Measurements from ENCODE around the gene TBC1D5. TPM values are rescaled to one million over a fixed set of nuclear protein-coding genes. Genes with fewer than 3 reads are reported as not detected.

The TBC1D5 gene
- total RNA-seq, 8 experiments from 2014 or later: 42.7 to 85.9 (median 53.3) TPM

- no peak overlapping the region for H3K4me3 ChIP-seq
- no peak overlapping the region for H3K27ac ChIP-seq
- ATAC-seq (replicated peaks in 6 of 8): no peak
- H3K4me1 ChIP-seq (replicated peaks in 1 of 2): no peaks in the 10 kb centered on the region
- 40 to 100% (median 83%) methylated on average over 1 to 2 of the region's 2 CpGs; no CpG with 5 or more reads in 3 of the 10 experiments for WGBS, 10 experiments
- in situ Hi-C loops (cut with MboI; ENCODE audit: low pct_unique_long_range_greater_than_20kb in 2 of 9, low sequenced_read_pairs in 9 of 9, unreplicated experiment in 9 of 9): no loop called here
Observed at GRCh38 chr3:17340693-17341092, 401.7 kb downstream of the TBC1D5 start.

GRCh38 chr3:17340261-17340660, 402.2 kb downstream of the TBC1D5 start:
- H3K27ac ChIP-seq: no peak overlapping the region
- ATAC-seq (replicated peaks in 6 of 8): no peak
- H3K4me1 ChIP-seq (replicated peaks in 1 of 2): no peaks in the 10 kb centered on the region
- WGBS, 10 experiments: 43 to 100% (median 83%) methylated on average over 1 of the region's 1 CpG; no CpG with 5 or more reads in 5 of the 10 experiments
- H3K4me3 ChIP-seq: no peak overlapping the region
- in situ Hi-C loops (cut with MboI; ENCODE audit: low pct_unique_long_range_greater_than_20kb in 2 of 9, low sequenced_read_pairs in 9 of 9, unreplicated experiment in 9 of 9): no loop called here

GRCh38 chr3:17339132-17339575, 403.3 kb downstream of the TBC1D5 start:
- no peak overlapping the region for H3K27ac ChIP-seq
- no peak overlapping the region for H3K4me3 ChIP-seq
- H3K4me1 ChIP-seq (replicated peaks in 1 of 2): no peaks in the 10 kb centered on the region
- no peak for ATAC-seq (replicated peaks in 6 of 8)
- in situ Hi-C loops (cut with MboI; ENCODE audit: low pct_unique_long_range_greater_than_20kb in 2 of 9, low sequenced_read_pairs in 9 of 9, unreplicated experiment in 9 of 9): no loop called here
- WGBS, 10 experiments: 35 to 90% (median 82%) methylated on average over 1 to 6 of the region's 6 CpGs; no CpG with 5 or more reads in 1 of the 10 experiments

- Histone ChIP-seq H3K4me3 (no peak overlapping the region), H3K4me1 (replicated peaks in 1 of 2) (no peaks in the 10 kb centered on the region), H3K27ac (no peak overlapping the region)
- WGBS, 10 experiments: 18 to 100% (median 86%) methylated on average over 2 to 3 of the region's 3 CpGs
- in situ Hi-C loops (cut with MboI; ENCODE audit: low pct_unique_long_range_greater_than_20kb in 2 of 9, low sequenced_read_pairs in 9 of 9, unreplicated experiment in 9 of 9): no loop called here
- ATAC-seq (replicated peaks in 6 of 8): no peak
Observed at GRCh38 chr3:17336291-17336690, 406.1 kb downstream of the TBC1D5 start.

- H3K27ac ChIP-seq: no peak overlapping the region
- ATAC-seq (replicated peaks in 6 of 8): no peak
- H3K4me3 ChIP-seq: no peak overlapping the region
- in situ Hi-C loops (cut with MboI; ENCODE audit: low pct_unique_long_range_greater_than_20kb in 2 of 9, low sequenced_read_pairs in 9 of 9, unreplicated experiment in 9 of 9): no loop called here
- no peaks in the 10 kb centered on the region for H3K4me1 ChIP-seq (replicated peaks in 1 of 2)
- WGBS, 10 experiments: 56 to 100% (median 73%) methylated on average over 1 to 2 of the region's 2 CpGs; no CpG with 5 or more reads in 1 of the 10 experiments
Observed at GRCh38 chr3:17333893-17334292, 408.5 kb downstream of the TBC1D5 start.

- Histone ChIP-seq H3K4me3 (no peak overlapping the region), H3K27ac (no peak overlapping the region), H3K4me1 (replicated peaks in 1 of 2) (no peaks in the 10 kb centered on the region)
- in situ Hi-C loops (cut with MboI; ENCODE audit: low pct_unique_long_range_greater_than_20kb in 2 of 9, low sequenced_read_pairs in 9 of 9, unreplicated experiment in 9 of 9): no loop called here
- 70 to 100% (median 89%) methylated on average over 1 of the region's 1 CpG; no CpG with 5 or more reads in 1 of the 10 experiments for WGBS, 10 experiments
- no peak for ATAC-seq (replicated peaks in 6 of 8)
Observed at GRCh38 chr3:17333446-17333845, 409.0 kb downstream of the TBC1D5 start.

GRCh38 chr3:17330660-17331059, 411.8 kb downstream of the TBC1D5 start:
- Histone ChIP-seq H3K4me1 (replicated peaks in 1 of 2) (no peaks in the 10 kb centered on the region), H3K4me3 (no peak overlapping the region), H3K27ac (no peak overlapping the region)
- in situ Hi-C loops (cut with MboI; ENCODE audit: low pct_unique_long_range_greater_than_20kb in 2 of 9, low sequenced_read_pairs in 9 of 9, unreplicated experiment in 9 of 9): no loop called here
- no peak for ATAC-seq (replicated peaks in 6 of 8)

GRCh38 chr3:17329927-17330326, 412.5 kb downstream of the TBC1D5 start:
- WGBS, 10 experiments: 83 to 100% (median 100%) methylated on average over 1 of the region's 1 CpG; no CpG with 5 or more reads in 7 of the 10 experiments
- no peak overlapping the region for H3K4me3 ChIP-seq
- no peak overlapping the region for H3K27ac ChIP-seq
- in situ Hi-C loops (cut with MboI; ENCODE audit: low pct_unique_long_range_greater_than_20kb in 2 of 9, low sequenced_read_pairs in 9 of 9, unreplicated experiment in 9 of 9): no loop called here
- no peaks in the 10 kb centered on the region for H3K4me1 ChIP-seq (replicated peaks in 1 of 2)
- no peak for ATAC-seq (replicated peaks in 6 of 8)

GRCh38 chr3:17322106-17322793, 420.2 kb downstream of the TBC1D5 start:
- no peak for ATAC-seq (replicated peaks in 6 of 8)
- no peak overlapping the region for H3K4me3 ChIP-seq
- H3K27ac ChIP-seq: no peak overlapping the region
- H3K4me1 ChIP-seq (replicated peaks in 1 of 2): no peaks in the 10 kb centered on the region
- 78 to 100% (median 97%) methylated on average over 2 to 5 of the region's 5 CpGs for WGBS, 10 experiments
- in situ Hi-C loops (cut with MboI; ENCODE audit: low pct_unique_long_range_greater_than_20kb in 2 of 9, low sequenced_read_pairs in 9 of 9, unreplicated experiment in 9 of 9): no loop called here

GRCh38 chr3:17320266-17320665, 422.2 kb downstream of the TBC1D5 start:
- H3K4me1 ChIP-seq (replicated peaks in 1 of 2): no peaks in the 10 kb centered on the region
- in situ Hi-C loops (cut with MboI; ENCODE audit: low pct_unique_long_range_greater_than_20kb in 2 of 9, low sequenced_read_pairs in 9 of 9, unreplicated experiment in 9 of 9): no loop called here
- H3K27ac ChIP-seq: no peak overlapping the region
- ATAC-seq (replicated peaks in 6 of 8): no peak
- no peak overlapping the region for H3K4me3 ChIP-seq

GRCh38 chr3:17315897-17316296, 426.5 kb downstream of the TBC1D5 start:
- H3K4me1 ChIP-seq (replicated peaks in 1 of 2): no peaks in the 10 kb centered on the region
- in situ Hi-C loops (cut with MboI; ENCODE audit: low pct_unique_long_range_greater_than_20kb in 2 of 9, low sequenced_read_pairs in 9 of 9, unreplicated experiment in 9 of 9): loop anchor here in 1 of 9 experiments (10.0 kb wide), 1 partner anchor 59 kb away; no protein-coding TSS in a partner anchor
- 36 to 100% (median 65%) methylated on average over 1 to 2 of the region's 3 CpGs; no CpG with 5 or more reads in 4 of the 10 experiments for WGBS, 10 experiments
- no peak overlapping the region for H3K4me3 ChIP-seq
- ATAC-seq (replicated peaks in 6 of 8): no peak
- H3K27ac ChIP-seq: no peak overlapping the region

- in situ Hi-C loops (cut with MboI; ENCODE audit: low pct_unique_long_range_greater_than_20kb in 2 of 9, low sequenced_read_pairs in 9 of 9, unreplicated experiment in 9 of 9): loop anchor here in 1 of 9 experiments (10.0 kb wide), 1 partner anchor 61 kb away; no protein-coding TSS in a partner anchor
- no peak for ATAC-seq (replicated peaks in 6 of 8)
- no peaks in the 10 kb centered on the region for H3K4me1 ChIP-seq (replicated peaks in 1 of 2)
- no peak overlapping the region for H3K4me3 ChIP-seq
- no peak overlapping the region for H3K27ac ChIP-seq
Observed at GRCh38 chr3:17314171-17314570, 428.3 kb downstream of the TBC1D5 start.

GRCh38 chr3:17313746-17314145, 428.7 kb downstream of the TBC1D5 start:
- in situ Hi-C loops (cut with MboI; ENCODE audit: low pct_unique_long_range_greater_than_20kb in 2 of 9, low sequenced_read_pairs in 9 of 9, unreplicated experiment in 9 of 9): loop anchor here in 1 of 9 experiments (10.0 kb wide), 1 partner anchor 61 kb away; no protein-coding TSS in a partner anchor
- no peak for ATAC-seq (replicated peaks in 6 of 8)
- no peak overlapping the region for H3K27ac ChIP-seq
- no peak overlapping the region for H3K4me3 ChIP-seq
- WGBS, 10 experiments: 62 to 100% (median 88%) methylated on average over 1 to 3 of the region's 3 CpGs; no CpG with 5 or more reads in 6 of the 10 experiments
- H3K4me1 ChIP-seq (replicated peaks in 1 of 2): no peaks in the 10 kb centered on the region

GRCh38 chr3:17310983-17311382, 431.4 kb downstream of the TBC1D5 start:
- no peak for ATAC-seq (replicated peaks in 6 of 8)
- Histone ChIP-seq H3K27ac (no peak overlapping the region), H3K4me1 (replicated peaks in 1 of 2) (no peaks in the 10 kb centered on the region), H3K4me3 (no peak overlapping the region)
- in situ Hi-C loops (cut with MboI; ENCODE audit: low pct_unique_long_range_greater_than_20kb in 2 of 9, low sequenced_read_pairs in 9 of 9, unreplicated experiment in 9 of 9): loop anchor here in 1 of 9 experiments (10.0 kb wide), 1 partner anchor 64 kb away; no protein-coding TSS in a partner anchor

All from motor neuron (in vitro differentiated cells).